Measurements from ENCODE around the gene HYPK. TPM values are rescaled to one million over a fixed set of nuclear protein-coding genes. Genes with fewer than 3 reads are reported as not detected.

HYPK gene
- total RNA-seq, 1 experiment from 2014 or later: 20.6 TPM

DNA sequence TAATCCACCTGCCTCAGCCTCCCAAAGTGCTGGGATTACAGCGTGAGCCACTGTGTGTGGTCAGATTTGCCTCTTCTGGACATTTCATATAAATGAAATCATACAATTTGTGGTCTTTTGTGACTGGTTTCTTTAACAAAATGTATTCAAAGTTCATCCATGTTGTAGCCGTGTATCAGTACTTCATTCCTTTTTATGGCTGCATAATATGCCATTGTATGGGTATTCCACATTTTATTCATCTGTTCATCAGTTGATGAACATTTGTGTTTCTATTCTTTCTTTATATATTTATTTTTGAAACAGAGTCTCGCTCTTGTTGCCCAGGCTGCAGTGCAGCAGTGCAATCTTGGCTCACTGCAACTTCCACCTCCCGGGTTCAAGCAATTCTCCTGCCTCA lies 52.2 kb downstream of the HYPK start:
- Histone ChIP-seq H3K36me3 (ENCODE audit: control insufficient read depth in 1 of 2, insufficient read depth in 2 of 2, low read length in 2 of 2) (peaks cover 10 to 20% of the 10 kb centered on the region in 2 experiments; a peak in 3 of 4 replicates), H3K9ac (ENCODE audit: low read length) (no peak overlapping the region), H3K9me3 (ENCODE audit: control insufficient read depth in 1 of 2, insufficient read depth in 1 of 2, low read depth in 1 of 2, low read length in 2 of 2) (no peaks in the 10 kb centered on the region), H3K27me3 (ENCODE audit: insufficient read depth, low read length) (no peaks in the 10 kb centered on the region), H3K4me2 (ENCODE audit: low read length) (no peak overlapping the region), H3K27ac (ENCODE audit: low read depth, low read length) (no peak overlapping the region), H3K79me2 (ENCODE audit: insufficient read depth, low read length) (peaks cover 4% of the 10 kb centered on the region; the same call in 1 of the 2 replicates), H3K4me3 (replicated peaks in 1 of 2; ENCODE audit: low read depth in 1 of 2, low read length in 2 of 2) (no peak overlapping the region), H3K4me1 (ENCODE audit: control insufficient read depth in 1 of 2, insufficient read depth in 2 of 2, low read length in 2 of 2) (no peaks in the 10 kb centered on the region), H2AFZ (ENCODE audit: low read depth, low read length, poor library complexity, severe bottlenecking) (no peak overlapping the region), H3K9me2 (ENCODE audit: insufficient read depth) (no peaks in the 10 kb centered on the region), H4K20me1 (ENCODE audit: insufficient read depth) (no peaks in the 10 kb centered on the region)
- intact Hi-C loops (cut with micrococcal nuclease): no loop called here
- DNase-seq (ENCODE audit: low read depth, low spot score) (no peak), ATAC-seq (no peak)
- no TSS peak for BruUV-seq (replicated peaks)
- ChIA-PET RAD21 (ENCODE audit: low non-redundant PET in 1 of 2, low total read pairs in 2 of 2, uncharacterized antibody in 2 of 2, unreplicated experiment in 2 of 2) (no interaction called here), POLR2A (no interaction called here), CTCF (no interaction called here)
- TF ChIP-seq ZFX (IDR thresholded peaks at IDR 0.05): no peak
- TF ChIP-seq EZH2phosphoT487 (IDR thresholded peaks at IDR 0.05; ENCODE audit: borderline replicate concordance): no peak
- TF ChIP-seq, protein P1, sequence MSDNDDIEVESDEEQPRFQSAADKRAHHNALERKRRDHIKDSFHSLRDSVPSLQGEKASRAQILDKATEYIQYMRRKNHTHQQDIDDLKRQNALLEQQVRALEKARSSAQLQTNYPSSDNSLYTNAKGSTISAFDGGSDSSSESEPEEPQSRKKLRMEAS (IDR thresholded peaks at IDR 0.05): no peak
- TF ChIP-seq, protein P2, sequence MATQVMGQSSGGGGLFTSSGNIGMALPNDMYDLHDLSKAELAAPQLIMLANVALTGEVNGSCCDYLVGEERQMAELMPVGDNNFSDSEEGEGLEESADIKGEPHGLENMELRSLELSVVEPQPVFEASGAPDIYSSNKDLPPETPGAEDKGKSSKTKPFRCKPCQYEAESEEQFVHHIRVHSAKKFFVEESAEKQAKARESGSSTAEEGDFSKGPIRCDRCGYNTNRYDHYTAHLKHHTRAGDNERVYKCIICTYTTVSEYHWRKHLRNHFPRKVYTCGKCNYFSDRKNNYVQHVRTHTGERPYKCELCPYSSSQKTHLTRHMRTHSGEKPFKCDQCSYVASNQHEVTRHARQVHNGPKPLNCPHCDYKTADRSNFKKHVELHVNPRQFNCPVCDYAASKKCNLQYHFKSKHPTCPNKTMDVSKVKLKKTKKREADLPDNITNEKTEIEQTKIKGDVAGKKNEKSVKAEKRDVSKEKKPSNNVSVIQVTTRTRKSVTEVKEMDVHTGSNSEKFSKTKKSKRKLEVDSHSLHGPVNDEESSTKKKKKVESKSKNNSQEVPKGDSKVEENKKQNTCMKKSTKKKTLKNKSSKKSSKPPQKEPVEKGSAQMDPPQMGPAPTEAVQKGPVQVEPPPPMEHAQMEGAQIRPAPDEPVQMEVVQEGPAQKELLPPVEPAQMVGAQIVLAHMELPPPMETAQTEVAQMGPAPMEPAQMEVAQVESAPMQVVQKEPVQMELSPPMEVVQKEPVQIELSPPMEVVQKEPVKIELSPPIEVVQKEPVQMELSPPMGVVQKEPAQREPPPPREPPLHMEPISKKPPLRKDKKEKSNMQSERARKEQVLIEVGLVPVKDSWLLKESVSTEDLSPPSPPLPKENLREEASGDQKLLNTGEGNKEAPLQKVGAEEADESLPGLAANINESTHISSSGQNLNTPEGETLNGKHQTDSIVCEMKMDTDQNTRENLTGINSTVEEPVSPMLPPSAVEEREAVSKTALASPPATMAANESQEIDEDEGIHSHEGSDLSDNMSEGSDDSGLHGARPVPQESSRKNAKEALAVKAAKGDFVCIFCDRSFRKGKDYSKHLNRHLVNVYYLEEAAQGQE (IDR thresholded peaks at IDR 0.05; ENCODE audit: low read depth): no peak
- no peak for TF ChIP-seq EGR1 (IDR thresholded peaks at IDR 0.05; ENCODE audit: low read depth)
- TF ChIP-seq, protein P3, sequence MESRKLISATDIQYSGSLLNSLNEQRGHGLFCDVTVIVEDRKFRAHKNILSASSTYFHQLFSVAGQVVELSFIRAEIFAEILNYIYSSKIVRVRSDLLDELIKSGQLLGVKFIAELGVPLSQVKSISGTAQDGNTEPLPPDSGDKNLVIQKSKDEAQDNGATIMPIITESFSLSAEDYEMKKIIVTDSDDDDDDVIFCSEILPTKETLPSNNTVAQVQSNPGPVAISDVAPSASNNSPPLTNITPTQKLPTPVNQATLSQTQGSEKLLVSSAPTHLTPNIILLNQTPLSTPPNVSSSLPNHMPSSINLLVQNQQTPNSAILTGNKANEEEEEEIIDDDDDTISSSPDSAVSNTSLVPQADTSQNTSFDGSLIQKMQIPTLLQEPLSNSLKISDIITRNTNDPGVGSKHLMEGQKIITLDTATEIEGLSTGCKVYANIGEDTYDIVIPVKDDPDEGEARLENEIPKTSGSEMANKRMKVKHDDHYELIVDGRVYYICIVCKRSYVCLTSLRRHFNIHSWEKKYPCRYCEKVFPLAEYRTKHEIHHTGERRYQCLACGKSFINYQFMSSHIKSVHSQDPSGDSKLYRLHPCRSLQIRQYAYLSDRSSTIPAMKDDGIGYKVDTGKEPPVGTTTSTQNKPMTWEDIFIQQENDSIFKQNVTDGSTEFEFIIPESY (IDR thresholded peaks at IDR 0.05; ENCODE audit: extremely low read depth, insufficient replicate concordance, low read length): no peak
- no peak for TF ChIP-seq CEBPB (IDR thresholded peaks at IDR 0.05; ENCODE audit: low read depth)
- no peak for TF ChIP-seq SP1 (IDR thresholded peaks at IDR 0.05; ENCODE audit: low read depth)
- TF ChIP-seq, protein P4, sequence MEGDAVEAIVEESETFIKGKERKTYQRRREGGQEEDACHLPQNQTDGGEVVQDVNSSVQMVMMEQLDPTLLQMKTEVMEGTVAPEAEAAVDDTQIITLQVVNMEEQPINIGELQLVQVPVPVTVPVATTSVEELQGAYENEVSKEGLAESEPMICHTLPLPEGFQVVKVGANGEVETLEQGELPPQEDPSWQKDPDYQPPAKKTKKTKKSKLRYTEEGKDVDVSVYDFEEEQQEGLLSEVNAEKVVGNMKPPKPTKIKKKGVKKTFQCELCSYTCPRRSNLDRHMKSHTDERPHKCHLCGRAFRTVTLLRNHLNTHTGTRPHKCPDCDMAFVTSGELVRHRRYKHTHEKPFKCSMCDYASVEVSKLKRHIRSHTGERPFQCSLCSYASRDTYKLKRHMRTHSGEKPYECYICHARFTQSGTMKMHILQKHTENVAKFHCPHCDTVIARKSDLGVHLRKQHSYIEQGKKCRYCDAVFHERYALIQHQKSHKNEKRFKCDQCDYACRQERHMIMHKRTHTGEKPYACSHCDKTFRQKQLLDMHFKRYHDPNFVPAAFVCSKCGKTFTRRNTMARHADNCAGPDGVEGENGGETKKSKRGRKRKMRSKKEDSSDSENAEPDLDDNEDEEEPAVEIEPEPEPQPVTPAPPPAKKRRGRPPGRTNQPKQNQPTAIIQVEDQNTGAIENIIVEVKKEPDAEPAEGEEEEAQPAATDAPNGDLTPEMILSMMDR (IDR thresholded peaks at IDR 0.05 in 2 of 3, conservative IDR thresholded peaks at IDR 0.05 in 1 of 3; ENCODE audit: borderline replicate concordance in 1 of 3, insufficient read depth in 1 of 3, low read depth in 2 of 3, low read length in 2 of 3): no peak
- no peak for TF ChIP-seq POLR2AphosphoS5 (IDR thresholded peaks at IDR 0.05; ENCODE audit: low read depth, low read length)

All from HCT116 (cell line).